ENCODE data around the gene LAMC2. TPM values are rescaled to one million over a fixed set of nuclear protein-coding genes. Genes with fewer than 3 reads are reported as not detected.

The LAMC2 gene
- total and polyA plus RNA-seq, 10 of the 15 experiments (the other 5 are each of a cell fraction or from before 2014, with no cell fraction given), result 0.27 to 1.5 (median 0.92) TPM

DNA sequence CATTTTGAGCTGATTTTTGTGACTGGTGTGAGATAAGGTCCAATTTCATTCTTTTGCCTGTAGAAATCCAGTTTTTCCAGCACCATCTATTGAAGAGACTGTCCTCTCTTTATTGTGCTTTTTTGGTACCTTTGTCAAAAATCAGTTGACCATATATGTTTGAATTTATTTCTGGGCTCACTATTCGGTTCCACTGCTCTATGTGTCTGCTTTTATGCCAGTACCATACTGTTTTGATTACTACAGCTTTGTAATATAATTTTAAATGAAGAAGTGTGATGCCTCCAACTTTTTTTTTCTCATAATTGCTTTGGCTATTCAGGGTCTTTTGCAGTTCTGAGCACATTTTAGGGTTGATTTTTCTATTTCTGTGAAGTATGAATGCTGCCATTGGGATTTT lies 69.0 kb downstream of the LAMC2 start (continued):
- TF ChIP-seq JUND (IDR thresholded peaks at IDR 0.05; ENCODE audit: low read depth, low read length), result no peak

DNA sequence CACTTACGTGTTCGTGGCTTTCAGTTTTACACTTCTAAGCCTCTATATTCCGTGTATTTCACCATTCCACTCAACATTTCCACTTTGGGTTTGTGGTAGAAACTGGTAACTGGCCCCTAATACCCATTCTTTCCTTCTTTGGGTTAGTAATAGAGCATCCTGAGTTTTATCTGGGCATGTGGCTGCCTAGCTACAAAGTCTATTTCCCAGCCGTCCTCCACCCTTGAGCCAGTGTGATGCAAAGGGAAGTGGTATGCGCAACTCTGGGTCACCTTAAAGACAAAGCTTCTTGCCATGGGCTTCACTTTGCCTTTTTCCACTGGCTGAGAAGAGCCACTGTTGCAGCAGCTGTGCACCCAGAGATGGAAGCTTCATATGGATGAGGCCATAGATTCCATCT lies 73.9 kb downstream of the LAMC2 start:
- BruUV-seq (replicated peaks), result no TSS peak
- POLR2A ChIA-PET, result interaction anchor here (0.7 to 1.0 kb wide), 2 partner anchors 75 to 298 kb away, joined by 3 to 7 read pairs; no protein-coding TSS in a partner anchor
- TF ChIP-seq BHLHE40 (IDR thresholded peaks at IDR 0.05; ENCODE audit: borderline replicate concordance in 1 of 2, low read depth in 2 of 2, low read length in 1 of 2) (peak in 1 of 2 experiments; percentile 16; a peak in 1 of 4 replicates), IKZF1 (conservative IDR thresholded peaks at IDR 0.05) (peak; percentile 88), RB1 (IDR thresholded peaks at IDR 0.05; ENCODE audit: borderline replicate concordance) (no peak), IKZF2 (IDR thresholded peaks at IDR 0.05) (peak; percentile 37 to 51; a peak in 2 of 4 replicates), MTA3 (IDR thresholded peaks at IDR 0.05; ENCODE audit: borderline replicate concordance, low read length) (no peak), NR2F1 (conservative IDR thresholded peaks at IDR 0.05) (0 out of 2 replicates have a peak, but pooled peaks have one; percentile 35), KAT2A (conservative IDR thresholded peaks at IDR 0.05; ENCODE audit: control insufficient read depth, low read depth, low read length) (no peak), DPF2 (IDR thresholded peaks at IDR 0.05) (peak; percentile 83)
- TF ChIP-seq, protein P1, sequence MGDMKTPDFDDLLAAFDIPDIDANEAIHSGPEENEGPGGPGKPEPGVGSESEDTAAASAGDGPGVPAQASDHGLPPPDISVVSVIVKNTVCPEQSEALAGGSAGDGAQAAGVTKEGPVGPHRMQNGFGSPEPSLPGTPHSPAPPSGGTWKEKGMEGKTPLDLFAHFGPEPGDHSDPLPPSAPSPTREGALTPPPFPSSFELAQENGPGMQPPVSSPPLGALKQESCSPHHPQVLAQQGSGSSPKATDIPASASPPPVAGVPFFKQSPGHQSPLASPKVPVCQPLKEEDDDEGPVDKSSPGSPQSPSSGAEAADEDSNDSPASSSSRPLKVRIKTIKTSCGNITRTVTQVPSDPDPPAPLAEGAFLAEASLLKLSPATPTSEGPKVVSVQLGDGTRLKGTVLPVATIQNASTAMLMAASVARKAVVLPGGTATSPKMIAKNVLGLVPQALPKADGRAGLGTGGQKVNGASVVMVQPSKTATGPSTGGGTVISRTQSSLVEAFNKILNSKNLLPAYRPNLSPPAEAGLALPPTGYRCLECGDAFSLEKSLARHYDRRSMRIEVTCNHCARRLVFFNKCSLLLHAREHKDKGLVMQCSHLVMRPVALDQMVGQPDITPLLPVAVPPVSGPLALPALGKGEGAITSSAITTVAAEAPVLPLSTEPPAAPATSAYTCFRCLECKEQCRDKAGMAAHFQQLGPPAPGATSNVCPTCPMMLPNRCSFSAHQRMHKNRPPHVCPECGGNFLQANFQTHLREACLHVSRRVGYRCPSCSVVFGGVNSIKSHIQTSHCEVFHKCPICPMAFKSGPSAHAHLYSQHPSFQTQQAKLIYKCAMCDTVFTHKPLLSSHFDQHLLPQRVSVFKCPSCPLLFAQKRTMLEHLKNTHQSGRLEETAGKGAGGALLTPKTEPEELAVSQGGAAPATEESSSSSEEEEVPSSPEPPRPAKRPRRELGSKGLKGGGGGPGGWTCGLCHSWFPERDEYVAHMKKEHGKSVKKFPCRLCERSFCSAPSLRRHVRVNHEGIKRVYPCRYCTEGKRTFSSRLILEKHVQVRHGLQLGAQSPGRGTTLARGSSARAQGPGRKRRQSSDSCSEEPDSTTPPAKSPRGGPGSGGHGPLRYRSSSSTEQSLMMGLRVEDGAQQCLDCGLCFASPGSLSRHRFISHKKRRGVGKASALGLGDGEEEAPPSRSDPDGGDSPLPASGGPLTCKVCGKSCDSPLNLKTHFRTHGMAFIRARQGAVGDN (IDR thresholded peaks at IDR 0.05), result no peak
- TF ChIP-seq, protein P2, sequence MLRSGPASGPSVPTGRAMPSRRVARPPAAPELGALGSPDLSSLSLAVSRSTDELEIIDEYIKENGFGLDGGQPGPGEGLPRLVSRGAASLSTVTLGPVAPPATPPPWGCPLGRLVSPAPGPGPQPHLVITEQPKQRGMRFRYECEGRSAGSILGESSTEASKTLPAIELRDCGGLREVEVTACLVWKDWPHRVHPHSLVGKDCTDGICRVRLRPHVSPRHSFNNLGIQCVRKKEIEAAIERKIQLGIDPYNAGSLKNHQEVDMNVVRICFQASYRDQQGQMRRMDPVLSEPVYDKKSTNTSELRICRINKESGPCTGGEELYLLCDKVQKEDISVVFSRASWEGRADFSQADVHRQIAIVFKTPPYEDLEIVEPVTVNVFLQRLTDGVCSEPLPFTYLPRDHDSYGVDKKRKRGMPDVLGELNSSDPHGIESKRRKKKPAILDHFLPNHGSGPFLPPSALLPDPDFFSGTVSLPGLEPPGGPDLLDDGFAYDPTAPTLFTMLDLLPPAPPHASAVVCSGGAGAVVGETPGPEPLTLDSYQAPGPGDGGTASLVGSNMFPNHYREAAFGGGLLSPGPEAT (IDR thresholded peaks at IDR 0.05; ENCODE audit: low read depth), result peak; percentile 14; the same call in 1 of the 2 replicates
- CTCF ChIA-PET, result interaction anchor here (0.7 to 2.9 kb wide), 8 partner anchors 9 to 70 kb away, joined by 3 to 9 read pairs (median 3); no protein-coding TSS in a partner anchor
- DNase-seq (ENCODE audit: low read depth, low spot score) (no peak), FAIRE-seq (no peak), ATAC-seq (peak; percentile 29; the same call in 2 of the 3 replicates)
- Histone ChIP-seq H3K9me3 (replicated peaks; ENCODE audit: control insufficient read depth, insufficient read depth, low read length) (no peaks in the 10 kb centered on the region), H3K36me3 (ENCODE audit: control insufficient read depth in 2 of 2, insufficient read depth in 2 of 2, low read length in 1 of 2) (no peaks in the 10 kb centered on the region), H2AFZ (ENCODE audit: control insufficient read depth, low read depth, low read length) (no peak overlapping the region), H3K79me2 (ENCODE audit: control insufficient read depth, insufficient read depth, low read length) (no peaks in the 10 kb centered on the region), H4K20me1 (ENCODE audit: control insufficient read depth, insufficient read depth) (no peaks in the 10 kb centered on the region), H3K9ac (ENCODE audit: control insufficient read depth, insufficient read depth, low read length) (no peak overlapping the region), H3K27ac (ENCODE audit: control insufficient read depth, insufficient read depth) (no peak overlapping the region), H3K4me3 (no peak overlapping the region), H3K4me1 (ENCODE audit: control insufficient read depth, insufficient read depth, low read length) (no peaks in the 10 kb centered on the region), H3K27me3 (replicated peaks in 1 of 2; ENCODE audit: control insufficient read depth in 2 of 2, insufficient read depth in 2 of 2, low read length in 1 of 2) (peaks cover 0 to 2% of the 10 kb centered on the region in 2 experiments; a peak in 1 of 4 replicates), H3K4me2 (ENCODE audit: control insufficient read depth, insufficient read depth) (no peak overlapping the region)
- intact Hi-C loops (cut with micrococcal nuclease; ENCODE audit: unreplicated experiment), result no loop called here
- 26% methylated on average over 5 of the region's 5 CpGs for WGBS (ENCODE audit: insufficient coverage, insufficient replicate concordance, low lambda C conversion rate, missing lambda C conversion rate)
- SMC1A ChIA-PET (ENCODE audit: uncharacterized antibody, unreplicated experiment), result interaction anchor here (1.0 to 1.9 kb wide), 3 partner anchors 11 to 13 kb away, joined by 3 to 5 read pairs (median 4); no protein-coding TSS in a partner anchor
- in situ Hi-C loops (cut with MboI), result no loop called here
- RAD21 ChIA-PET (ENCODE audit: unreplicated experiment), result interaction anchor here (2.3 kb wide), 1 partner anchor 18 kb away, joined by 5 read pairs; no protein-coding TSS in a partner anchor
